HepG2 (cell line): ENCODE data around the gene PCIF1. TPM values are rescaled to one million over a fixed set of nuclear protein-coding genes. Genes with fewer than 3 reads are reported as not detected.

ENCODE experiments used
- CENPT ChIP-seq: sonication (generic); formaldehyde crosslinking; IDR thresholded peaks from 2 replicates; pipeline ENCODE4 v1.8.0; 2022; ENCODE audit warnings: low read depth, mild to moderate bottlenecking, moderate library complexity, missing genetic modification reagents
- EED ChIP-seq: sonication (generic); formaldehyde crosslinking; IDR thresholded peaks from 2 replicates; pipeline ENCODE4 v1.5.0; 2020; ENCODE audit warnings: mild to moderate bottlenecking, missing genetic modification reagents
- ELF4 ChIP-seq: sonication (generic); formaldehyde crosslinking; IDR thresholded peaks from 2 replicates; pipeline ENCODE4 v1.5.0; 2020; ENCODE audit warnings: missing genetic modification reagents, mild to moderate bottlenecking, moderate library complexity, borderline replicate concordance
- ESRRA ChIP-seq: sonication (generic); formaldehyde crosslinking; IDR thresholded peaks from 2 replicates; pipeline ENCODE4 v1.5.1; 2020; ENCODE audit warnings: mild to moderate bottlenecking, low read depth, missing genetic modification reagents
- GABPB1 ChIP-seq: IDR thresholded peaks from 2 replicates; pipeline ENCODE4 v1.6.1; 2016; ENCODE audit warnings: mild to moderate bottlenecking, missing genetic modification reagents, moderate library complexity, missing compliant biosample characterization
- HIVEP1 ChIP-seq: sonication (generic); formaldehyde crosslinking; IDR thresholded peaks from 2 replicates; pipeline ENCODE4 v1.4.0; 2020; ENCODE audit warnings: mild to moderate bottlenecking, missing genetic modification reagents
- IKZF1 ChIP-seq: fragments of 450-650 bp; IDR thresholded peaks from 2 replicates; pipeline ENCODE4 v1.7.1; 2016
- NFE2L1 ChIP-seq: sonication (generic); formaldehyde crosslinking; IDR thresholded peaks from 2 replicates; pipeline ENCODE4 v1.4.0; 2020; ENCODE audit warnings: missing genetic modification reagents, mild to moderate bottlenecking, borderline replicate concordance
- ONECUT2 ChIP-seq: sonication (generic); formaldehyde crosslinking; IDR thresholded peaks from 2 replicates; pipeline ENCODE4 v1.4.0; 2020; ENCODE audit warnings: missing genetic modification reagents
- PPARG ChIP-seq: conservative IDR thresholded peaks from 2 replicates; pipeline ENCODE4 v1.6.1; 2016; ENCODE audit warnings: missing biosample characterization, missing genetic modification reagents
- RERE ChIP-seq: IDR thresholded peaks from 2 replicates; pipeline ENCODE4 v1.6.1; 2016; ENCODE audit warnings: low read depth, missing genetic modification reagents, missing compliant biosample characterization
- SMAD9 ChIP-seq: sonication (generic); formaldehyde crosslinking; IDR thresholded peaks from 2 replicates; pipeline ENCODE4 v1.5.1; 2020; ENCODE audit warnings: mild to moderate bottlenecking, missing genetic modification reagents
- SMYD3 ChIP-seq: sonication (generic); formaldehyde crosslinking; IDR thresholded peaks from 2 replicates; pipeline ENCODE4 v1.8.1; 2023; ENCODE audit warnings: mild to moderate bottlenecking, missing genetic modification reagents
- SP5 ChIP-seq: IDR thresholded peaks from 2 replicates; pipeline ENCODE4 v1.6.1; 2016; ENCODE audit warnings: low read depth, borderline replicate concordance
- ZBTB37 ChIP-seq: sonication (generic); formaldehyde crosslinking; IDR thresholded peaks from 2 replicates; pipeline ENCODE4 v1.4.0; 2020; ENCODE audit warnings: mild to moderate bottlenecking, missing genetic modification reagents
- ZNF142 ChIP-seq: sonication (generic); formaldehyde crosslinking; IDR thresholded peaks from 2 replicates; pipeline ENCODE4 v1.4.0; 2020; ENCODE audit warnings: missing genetic modification reagents
- ZNF24 ChIP-seq: fragments of 450-650 bp; IDR thresholded peaks from 2 replicates; pipeline ENCODE4 v1.6.1; 2017; ENCODE audit warnings: antibody characterized with exemption, mild to moderate bottlenecking
- ZNF446 ChIP-seq: sonication (generic); formaldehyde crosslinking; IDR thresholded peaks from 2 replicates; pipeline ENCODE4 v1.5.0; 2020; ENCODE audit warnings: mild to moderate bottlenecking, missing genetic modification reagents
- ZNF569 ChIP-seq: sonication (generic); formaldehyde crosslinking; IDR thresholded peaks from 2 replicates; pipeline ENCODE4 v1.5.0; 2020; ENCODE audit warnings: mild to moderate bottlenecking, missing genetic modification reagents, moderate library complexity, borderline replicate concordance
- ZNF749 ChIP-seq: sonication (generic); formaldehyde crosslinking; IDR thresholded peaks from 2 replicates; pipeline ENCODE4 v1.8.0; 2022; ENCODE audit warnings: mild to moderate bottlenecking, missing genetic modification reagents, moderate library complexity, borderline replicate concordance
- polyA plus RNA-seq, 8 experiments: library from polyadenylated mRNA; depleted of rRNA in 3 of 8; stranded (reverse) in 7 of 8; unstranded in 1 of 8; fragments of >200 nt; fragmentation: Illumina TruSeq in 4 of 8; extraction: Trizol in 4 of 8; gene quantifications; 2 replicates each; pipeline versions ENCODE4 v1.2.1 to v1.2.3, GENCODE V29; 2011 to 2016; ENCODE audit warnings: low read depth in 4 of 8, missing spikeins in 1 of 8, mixed read lengths in 1 of 8; ENCODE audit not compliant: insufficient read depth in 1 of 8
- total RNA-seq, 5 experiments: library from RNA; depleted of rRNA; stranded (reverse); fragments of >200 nt; fragmentation: Illumina TruSeq; extraction: Trizol; gene quantifications; 2 replicates each; pipeline ENCODE4 v1.2.3, GENCODE V29; 2016; ENCODE audit warnings: low read depth in 1 of 5

PCIF1 gene
- total and polyA plus RNA-seq, 2 of the 13 experiments (the other 11 are each of a cell fraction or from before 2014, with no cell fraction given): 20.9 to 24.4 TPM

- no peak for TF ChIP-seq CENPT (CRISPR knock-in tag)
- 0 out of 2 replicates have a peak, but pooled peaks have one; percentile 26 for TF ChIP-seq ZNF142
- no peak; the same call in 1 of the 2 replicates for TF ChIP-seq EED
- TF ChIP-seq NFE2L1 (CRISPR knock-in tag): no peak
- no peak for TF ChIP-seq ZNF569
- TF ChIP-seq GABPB1: no peak
- peak; percentile 57; the same call in 1 of the 2 replicates for TF ChIP-seq SP5 (CRISPR knock-in tag)
- TF ChIP-seq ONECUT2 (CRISPR knock-in tag): no peak
- TF ChIP-seq ZNF446 (CRISPR knock-in tag): peak; percentile 76; the same call in 1 of the 2 replicates
- no peak; the same call in 1 of the 2 replicates for TF ChIP-seq PPARG (CRISPR knock-in tag)
- TF ChIP-seq RERE (CRISPR knock-in tag): no peak; the same call in 1 of the 2 replicates
- no peak for TF ChIP-seq HIVEP1 (CRISPR knock-in tag)
- TF ChIP-seq ZNF749: no peak
- no peak for TF ChIP-seq ELF4
- no peak for TF ChIP-seq IKZF1
- no peak for TF ChIP-seq SMYD3 (CRISPR knock-in tag)
- TF ChIP-seq SMAD9 (CRISPR knock-in tag): no peak; the same call in 1 of the 2 replicates
- peak; percentile 90 for TF ChIP-seq ZNF24
- TF ChIP-seq ZBTB37 (CRISPR knock-in tag): 0 out of 2 replicates have a peak, but pooled peaks have one; percentile 9
- TF ChIP-seq ESRRA (CRISPR knock-in tag): no peak
These were observed 36.9 kb downstream of the PCIF1 start (continued) for GRCh38 chr20:45971425-45971674.
